HG02759 (cell line): Measurements from ENCODE around the gene TCTA.
"Not testable (repeated sequence)": the region's sequence is repeated elsewhere in the genome, so short reads cannot be mapped to it uniquely, and the experiment has no call there.

Experiments
- ATAC-seq: cut with Tn5 transposase; IDR thresholded peaks from one replicate; pipeline ENCODE4 v1.9.1; 2021; ENCODE audit warnings: mild to moderate bottlenecking, moderate library complexity; ENCODE audit not compliant: unreplicated experiment

TCTA gene, protein sequence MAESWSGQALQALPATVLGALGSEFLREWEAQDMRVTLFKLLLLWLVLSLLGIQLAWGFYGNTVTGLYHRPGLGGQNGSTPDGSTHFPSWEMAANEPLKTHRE

GRCh38 chr3:49411968-49412631 is at the start of gene TCTA, which contains the start of gene RHOA:
TSS of gene TCTA (plus strand) at chr3:49412423. CDS start at chr3:49412427, 4 bp downstream.
TSS of gene RHOA (minus strand) at chr3:49411976. CDS start at chr3:49375589, 36,387 bp downstream.
- peak; percentile 82 for ATAC-seq

DNA sequence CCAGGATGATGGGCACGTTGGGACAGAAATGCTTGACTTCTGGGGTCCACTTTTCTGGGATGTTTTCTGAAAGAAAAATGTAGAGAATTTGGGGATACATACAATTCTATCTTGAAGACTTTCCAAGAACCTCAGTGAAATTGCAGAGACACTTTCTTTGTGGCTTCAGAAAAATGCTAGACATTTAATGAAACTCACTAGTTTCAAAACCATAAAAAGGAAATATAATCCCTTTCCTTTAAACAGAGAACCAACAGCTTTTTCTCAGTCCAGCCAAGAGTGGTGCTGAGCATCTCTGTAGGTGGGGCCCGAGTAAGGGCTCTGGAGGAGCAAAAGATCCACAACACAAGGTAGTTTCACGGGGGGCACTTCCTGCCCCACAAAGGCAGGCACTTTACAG is 49.7 kb upstream of the TCTA start:
- ATAC-seq: no peak

DNA sequence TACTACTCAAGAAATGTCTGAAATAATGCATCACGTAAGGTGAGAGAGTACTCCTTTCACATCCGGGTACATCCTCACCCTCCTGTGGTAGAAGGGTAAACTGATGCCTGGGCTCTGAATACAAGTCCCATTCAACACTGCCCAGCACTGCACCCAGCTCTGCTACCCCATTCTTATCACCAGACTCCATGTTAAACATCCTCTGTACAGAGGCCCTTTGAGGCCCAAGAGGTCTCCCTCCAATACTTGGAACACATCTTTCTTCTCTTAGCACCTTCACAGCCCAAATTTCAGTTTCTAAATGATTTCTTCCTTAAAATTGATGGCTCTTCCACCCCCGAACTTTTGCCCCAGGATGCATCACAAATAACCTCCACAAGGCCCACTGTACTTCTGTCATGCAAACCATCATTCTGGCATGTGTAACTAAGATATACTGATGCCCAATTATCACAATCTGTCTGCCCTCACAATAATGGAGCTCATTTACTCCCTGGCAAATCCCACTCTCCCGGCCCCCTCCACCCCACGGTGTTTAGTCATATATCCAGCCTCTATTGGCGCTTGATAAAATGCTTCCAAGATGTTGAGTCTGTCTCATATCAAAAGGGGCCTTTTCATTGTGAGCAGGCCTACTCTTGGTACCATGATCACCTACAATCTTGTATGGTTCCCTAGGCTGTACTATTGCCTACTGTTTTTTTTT is 41.5 kb upstream of the TCTA start:
- ATAC-seq: no peak

DNA sequence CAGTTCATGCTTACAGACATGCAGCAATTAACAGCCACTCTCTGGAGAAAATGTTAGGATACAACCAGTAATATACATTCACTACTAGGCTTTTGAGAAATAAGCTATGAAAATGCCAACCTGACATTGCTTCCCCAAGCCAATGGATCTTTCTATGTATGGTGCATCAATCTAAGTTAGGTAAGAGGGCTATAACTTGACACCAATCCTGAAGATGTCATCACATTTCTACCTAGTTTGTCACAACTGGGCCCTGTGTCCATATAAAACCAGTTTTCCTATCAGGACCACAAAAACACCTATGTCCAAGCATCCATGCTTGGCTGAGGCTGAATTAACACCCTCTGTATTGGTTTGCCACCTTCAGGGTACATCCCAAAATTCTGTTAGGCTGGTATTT is 40.3 kb upstream of the TCTA start:
- ATAC-seq: no peak

DNA sequence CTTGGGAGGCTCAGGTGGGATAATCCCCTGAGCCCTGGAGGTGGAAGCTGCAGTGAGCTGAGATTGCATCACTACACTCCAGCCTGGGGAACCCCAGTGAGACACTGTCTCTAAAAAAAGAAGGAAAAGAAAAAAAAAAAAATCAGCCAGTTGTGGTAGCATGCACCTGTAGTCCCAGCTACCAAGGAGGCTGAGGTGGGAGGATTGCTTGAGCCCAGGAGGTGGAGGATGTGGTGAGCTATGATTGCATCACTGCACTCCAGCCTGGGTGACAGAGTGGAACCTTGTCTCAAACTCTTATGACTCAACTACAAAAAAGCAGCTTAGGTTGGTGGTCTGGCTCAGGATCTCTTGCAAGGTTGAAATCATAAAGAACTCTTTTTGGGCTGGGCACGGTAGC is 34.7 kb upstream of the TCTA start:
- ATAC-seq: no peak

DNA sequence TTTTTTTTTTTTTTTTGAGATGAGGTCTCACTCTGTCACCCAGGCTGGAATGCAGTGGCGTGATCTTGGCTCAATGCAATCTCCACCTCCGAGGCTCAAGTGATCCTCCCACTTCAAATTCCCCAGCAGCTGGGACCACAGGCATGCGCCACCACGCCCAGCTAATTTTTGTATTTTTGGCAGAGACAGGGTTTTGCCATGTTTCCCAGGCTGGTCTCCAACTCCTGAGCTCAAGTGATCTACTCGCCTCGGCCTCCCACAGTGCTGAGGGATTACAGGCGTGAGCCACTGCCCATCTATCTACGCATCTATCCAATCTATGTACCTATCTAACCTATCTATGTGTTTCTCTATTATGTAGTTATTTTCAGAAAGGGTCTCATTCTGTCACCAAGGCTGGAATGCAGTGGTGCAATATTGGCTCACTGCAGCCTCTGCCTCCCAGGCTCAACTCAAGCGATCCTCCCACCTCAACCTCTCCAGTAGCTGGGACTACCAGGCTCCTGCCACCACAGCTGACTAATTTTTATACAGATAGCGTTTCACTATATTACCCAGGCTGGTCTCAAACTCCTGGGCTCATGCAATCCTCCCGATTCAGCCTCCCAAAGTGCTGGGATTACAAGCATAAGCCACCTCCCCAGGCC is 33.9 kb upstream of the TCTA start:
- no peak for ATAC-seq

DNA sequence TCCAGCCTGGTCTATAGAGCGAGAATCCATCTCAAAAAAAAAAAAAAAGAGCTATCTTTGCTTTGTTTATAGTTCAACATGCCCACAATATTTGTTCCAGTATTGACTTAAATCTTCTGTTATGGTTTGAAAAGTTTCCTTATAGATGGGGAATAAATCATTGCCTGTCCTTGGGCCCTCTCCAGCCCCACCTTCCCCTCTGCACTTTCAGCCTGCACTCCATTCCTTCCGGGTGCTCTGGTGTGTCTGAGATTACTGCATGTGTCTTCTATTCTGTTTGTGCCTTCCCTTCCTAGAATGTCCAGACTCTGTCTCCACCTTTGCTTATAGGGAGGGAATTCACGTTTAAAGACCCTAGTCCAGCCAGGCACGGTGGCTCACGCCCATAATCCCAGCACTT is 28.8 kb upstream of the TCTA start:
- no peak for ATAC-seq

DNA sequence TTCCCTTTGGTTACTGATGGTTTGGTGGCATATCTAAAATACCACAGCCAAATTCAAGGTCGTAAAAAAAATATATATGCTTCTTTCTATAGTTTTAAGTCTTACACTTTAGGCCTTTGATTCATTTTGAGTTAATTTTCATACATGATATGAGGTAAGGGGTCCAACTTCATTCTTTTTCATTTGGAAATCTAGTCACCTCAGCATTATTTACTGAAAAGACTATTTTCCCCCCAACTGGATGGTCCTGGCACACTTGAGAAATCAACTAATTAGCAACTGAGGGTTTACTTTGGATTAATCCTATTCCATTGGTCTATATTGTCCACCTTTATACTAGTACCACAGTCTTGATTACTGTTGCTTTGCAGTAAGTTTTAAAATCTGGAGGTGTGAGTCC is 26.6 kb upstream of the TCTA start:
- no peak for ATAC-seq

DNA sequence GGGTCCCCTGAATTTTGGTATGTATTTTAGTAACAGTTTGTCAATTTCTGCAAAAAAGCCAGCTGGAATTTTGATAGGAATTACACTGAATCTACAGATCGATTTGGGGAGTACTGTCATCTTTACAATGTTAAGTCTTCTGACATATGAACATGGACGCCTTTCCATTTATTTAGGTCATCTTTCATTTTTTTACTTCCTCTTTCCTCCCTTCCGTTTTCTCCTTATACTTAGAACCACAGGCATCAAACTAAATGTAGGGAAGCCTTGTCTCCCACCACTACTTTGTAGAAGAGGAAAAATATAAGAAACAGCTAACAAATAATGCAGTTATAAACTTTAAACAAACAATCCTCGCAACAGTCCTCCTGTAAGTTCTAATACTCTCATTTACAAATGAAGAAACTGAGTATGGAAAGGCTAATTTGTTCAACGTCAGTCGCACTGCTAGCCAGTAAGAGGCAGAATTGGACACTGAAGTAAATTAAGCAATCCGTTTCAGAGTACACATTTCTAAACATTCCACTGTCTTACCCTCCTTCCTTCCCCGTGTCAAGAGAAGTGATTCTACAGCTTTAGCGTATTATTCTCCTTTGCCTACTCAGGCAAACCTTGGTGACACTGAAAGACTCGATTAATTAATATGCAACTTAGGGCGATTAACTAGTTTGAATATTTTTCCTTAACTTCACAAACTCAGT is 26.0 kb upstream of the TCTA start:
- no peak for ATAC-seq

GRCh38 chr3:49387721-49388120 is 24.5 kb upstream of the TCTA start:
- no peak for ATAC-seq

GRCh38 chr3:49388289-49388820 is 23.9 kb upstream of the TCTA start:
- no peak for ATAC-seq

GRCh38 chr3:49389297-49389696 is 22.9 kb upstream of the TCTA start:
- ATAC-seq: no peak

DNA sequence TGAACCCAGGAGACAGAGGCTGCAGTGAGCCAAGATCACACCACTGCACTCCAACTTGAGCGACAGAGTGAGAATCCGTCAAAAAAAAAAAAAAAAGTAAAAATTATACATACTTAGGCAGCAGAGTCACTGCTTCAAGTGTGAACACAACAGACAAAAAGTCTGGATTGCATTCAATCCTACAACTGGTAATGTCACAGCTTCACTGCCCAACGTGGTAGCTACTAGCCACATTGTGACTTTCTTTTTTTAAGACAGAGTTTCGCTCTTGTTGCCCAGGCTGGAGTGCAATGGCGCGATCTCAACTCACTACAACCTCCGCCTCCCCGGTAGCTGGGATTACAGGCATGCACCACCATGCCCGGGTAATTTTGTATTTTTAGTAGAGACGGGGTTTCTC is 20.9 kb upstream of the TCTA start:
- not testable (repeated sequence) for ATAC-seq

- no peak for ATAC-seq
Measured at GRCh38 chr3:49397470-49397869, 14.8 kb upstream of the TCTA start.

- ATAC-seq: no peak
Measured at GRCh38 chr3:49399461-49399860, 12.8 kb upstream of the TCTA start.

GRCh38 chr3:49401766-49402165 is 10.5 kb upstream of the TCTA start:
- no peak for ATAC-seq

DNA sequence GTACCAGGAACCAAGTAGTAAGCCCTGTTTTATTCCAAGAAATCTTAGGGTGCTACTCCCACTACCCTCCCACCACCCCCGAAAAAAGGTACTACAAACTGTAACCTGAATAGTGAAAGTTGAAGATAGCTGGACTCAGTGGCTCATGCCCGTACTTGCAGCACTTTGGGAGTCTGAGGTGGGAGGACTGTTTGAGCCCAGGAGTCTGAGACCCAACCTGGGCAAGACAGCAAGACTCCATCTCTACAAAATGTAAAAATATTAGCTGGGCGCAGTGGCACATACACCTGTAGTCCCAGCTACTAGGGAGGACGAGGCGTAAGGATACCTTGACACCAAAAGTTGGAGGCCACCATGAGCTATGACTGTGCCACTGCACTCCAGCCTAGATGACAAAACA is 8.3 kb upstream of the TCTA start:
- no peak for ATAC-seq

DNA sequence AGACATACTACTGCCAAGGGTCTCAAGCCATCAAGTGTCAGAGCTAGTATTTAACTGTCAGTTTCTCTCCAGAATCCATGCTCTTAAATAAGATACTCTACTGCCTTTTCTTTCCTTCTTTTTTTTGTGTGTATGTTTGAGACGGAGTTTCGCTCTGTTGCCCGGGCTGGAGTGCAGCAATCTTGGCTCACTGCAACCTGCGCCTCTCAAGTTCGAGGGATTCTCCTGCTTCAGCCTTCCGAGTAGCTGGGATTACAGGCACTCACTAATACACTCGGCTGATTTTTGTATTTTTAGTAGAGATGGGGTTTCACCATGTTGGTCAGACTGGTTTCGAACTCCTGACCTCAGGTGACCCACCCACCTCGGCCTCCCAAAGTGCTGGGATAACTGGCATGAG is 6.7 kb upstream of the TCTA start:
- ATAC-seq: not testable (repeated sequence)

DNA sequence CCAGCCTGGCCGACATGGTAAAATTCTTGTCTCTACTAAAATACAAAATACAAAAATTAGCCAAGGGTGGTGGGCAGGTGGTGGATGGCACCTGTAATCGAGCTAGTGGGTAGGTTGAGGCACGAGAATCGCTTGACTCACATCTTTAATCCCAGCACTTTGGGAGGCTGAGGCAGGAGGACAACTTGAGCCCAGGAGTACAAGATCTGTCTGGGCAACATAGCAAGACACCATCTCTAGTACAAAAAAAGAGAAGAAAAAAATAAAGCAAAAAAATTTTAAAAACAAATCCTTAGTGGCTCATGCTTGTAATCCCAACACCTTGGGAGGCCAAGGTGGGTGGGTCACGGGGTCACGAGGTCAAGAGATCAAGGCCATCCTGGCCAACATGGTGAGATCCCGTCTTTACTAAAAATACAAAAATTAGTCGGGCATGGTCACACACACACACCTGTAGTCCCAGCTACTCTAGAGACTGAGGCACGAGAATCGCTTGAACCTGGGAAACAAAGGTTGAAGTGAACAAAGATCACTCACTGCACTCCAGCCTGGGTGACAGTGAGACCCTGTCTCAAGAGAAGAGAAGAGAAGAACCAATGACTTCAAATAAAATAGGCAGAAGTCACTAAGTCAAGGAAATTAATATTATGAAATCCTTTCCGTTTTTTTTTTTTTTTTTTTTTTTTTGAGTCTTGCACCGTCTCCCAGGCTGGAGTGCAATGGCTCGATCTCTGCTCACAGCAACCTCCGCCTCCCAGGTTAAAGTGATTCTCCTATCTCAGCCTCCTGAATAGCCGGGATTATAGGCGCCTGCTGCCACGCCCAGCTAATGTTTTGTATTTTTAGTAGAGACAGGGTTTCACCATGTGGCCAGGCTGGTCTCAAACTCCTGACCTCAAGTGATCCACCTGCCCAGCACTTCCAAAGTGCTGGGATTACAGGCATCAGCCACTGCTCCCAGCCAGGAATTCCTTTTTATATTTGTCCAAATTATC is 5.4 kb upstream of the TCTA start:
- no peak for ATAC-seq
